Measurements from ENCODE around the gene DEPDC4. TPM values are rescaled to one million over a fixed set of nuclear protein-coding genes. Genes with fewer than 3 reads are reported as not detected.
"Not testable (repeated sequence)": the region's sequence is repeated elsewhere in the genome, so short reads cannot be mapped to it uniquely, and the experiment has no call there.

Gene DEPDC4
- total RNA-seq = under 1 TPM in 1 of 2 donors, not detected in 1; 0.44 TPM

DNA sequence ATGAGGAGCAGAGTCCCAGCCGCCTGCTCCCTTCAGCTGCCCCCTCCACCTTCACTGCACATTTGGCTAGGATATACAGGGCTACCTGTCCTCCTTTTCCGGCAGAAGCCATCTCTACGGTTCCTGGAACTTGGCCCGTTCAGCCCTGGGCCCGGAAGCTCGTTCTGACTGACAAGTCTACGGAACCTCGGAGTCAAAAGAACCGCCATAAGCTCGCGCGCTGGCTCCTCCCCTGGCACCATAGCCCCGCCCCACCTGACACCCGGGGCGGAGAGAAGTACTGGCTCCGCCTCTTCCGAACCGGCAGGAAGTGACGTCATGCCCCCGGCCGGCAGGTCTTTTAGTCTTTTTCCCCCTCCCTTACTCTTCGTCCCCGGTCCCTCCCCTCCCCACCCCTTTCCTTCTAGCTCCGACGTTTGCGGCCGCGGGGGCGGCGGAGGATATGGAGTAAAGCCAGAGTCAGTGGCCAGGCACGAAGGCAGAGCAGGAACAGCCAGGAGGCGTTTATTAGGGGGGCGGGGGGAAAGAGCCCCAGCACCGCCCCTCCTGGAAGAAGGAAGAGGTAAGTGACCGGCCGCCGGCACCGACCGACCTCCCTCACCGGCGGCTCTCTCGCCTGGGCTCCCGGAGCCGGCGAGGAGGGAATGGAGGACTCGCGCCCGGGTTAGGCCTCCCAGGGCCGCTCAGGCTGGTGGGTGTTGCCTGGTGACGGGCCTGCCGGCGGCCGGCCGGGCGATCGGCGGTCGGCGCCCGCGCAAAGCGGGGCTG lies at the start of gene DEPDC4, which contains the start of gene SCYL2:
TSS of gene DEPDC4 (minus strand) at position 245 of the 768 bp plus-strand sequence. CDS start at position 242, 3 bp downstream.
TSS of gene SCYL2 (plus strand) at position 343 of the 768 bp plus-strand sequence. CDS start 15,794 bp downstream, outside the sequence.
- TF ChIP-seq, protein P1, sequence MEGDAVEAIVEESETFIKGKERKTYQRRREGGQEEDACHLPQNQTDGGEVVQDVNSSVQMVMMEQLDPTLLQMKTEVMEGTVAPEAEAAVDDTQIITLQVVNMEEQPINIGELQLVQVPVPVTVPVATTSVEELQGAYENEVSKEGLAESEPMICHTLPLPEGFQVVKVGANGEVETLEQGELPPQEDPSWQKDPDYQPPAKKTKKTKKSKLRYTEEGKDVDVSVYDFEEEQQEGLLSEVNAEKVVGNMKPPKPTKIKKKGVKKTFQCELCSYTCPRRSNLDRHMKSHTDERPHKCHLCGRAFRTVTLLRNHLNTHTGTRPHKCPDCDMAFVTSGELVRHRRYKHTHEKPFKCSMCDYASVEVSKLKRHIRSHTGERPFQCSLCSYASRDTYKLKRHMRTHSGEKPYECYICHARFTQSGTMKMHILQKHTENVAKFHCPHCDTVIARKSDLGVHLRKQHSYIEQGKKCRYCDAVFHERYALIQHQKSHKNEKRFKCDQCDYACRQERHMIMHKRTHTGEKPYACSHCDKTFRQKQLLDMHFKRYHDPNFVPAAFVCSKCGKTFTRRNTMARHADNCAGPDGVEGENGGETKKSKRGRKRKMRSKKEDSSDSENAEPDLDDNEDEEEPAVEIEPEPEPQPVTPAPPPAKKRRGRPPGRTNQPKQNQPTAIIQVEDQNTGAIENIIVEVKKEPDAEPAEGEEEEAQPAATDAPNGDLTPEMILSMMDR (IDR thresholded peaks at IDR 0.05) = peak in 1 of 2 donors; percentile 15
- Histone ChIP-seq H3K36me3 (no peaks in the 10 kb centered on the region), H3K27ac (peak within 1 kb of the TSS; percentile 97 to 99), H3K27me3 (no peaks in the 10 kb centered on the region), H3K9me3 (no peaks in the 10 kb centered on the region), H3K4me3 (peak within 1 kb of the TSS; percentile 76 to 97), H3K4me1 (peaks cover 0 to 27% of the 10 kb centered on the region in 2 donors)
- peak; percentile 98 for DNase-seq (ENCODE audit: low spot score)

DNA sequence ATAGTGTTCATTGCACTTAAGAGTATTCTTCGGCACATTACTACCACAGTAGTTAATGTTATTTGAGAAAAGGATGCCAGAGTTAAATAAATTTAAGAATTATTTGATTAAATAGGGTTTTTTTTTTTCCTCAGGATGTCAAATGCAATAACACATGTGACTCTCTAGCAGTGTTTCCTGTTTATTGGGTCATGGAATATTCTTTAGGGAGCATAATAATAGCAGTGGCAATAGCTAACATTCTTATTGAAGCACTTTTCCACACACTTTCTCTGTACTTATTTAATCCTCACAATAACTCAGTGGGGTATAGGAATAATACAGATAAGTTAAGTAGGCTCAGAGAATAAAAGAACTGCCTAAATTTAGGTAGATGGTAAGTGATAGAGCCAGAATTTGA lies 44.4 kb upstream of the DEPDC4 start:
- DNase-seq (ENCODE audit: low spot score) = no peak
- H3K27ac ChIP-seq = no peak overlapping the region
- H3K36me3 ChIP-seq = peaks cover 26% of the 10 kb centered on the region
- TF ChIP-seq, protein P1 (IDR thresholded peaks at IDR 0.05) = no peak
- H3K9me3 ChIP-seq = no peaks in the 10 kb centered on the region
- H3K27me3 ChIP-seq = no peaks in the 10 kb centered on the region
- H3K4me1 ChIP-seq = no peaks in the 10 kb centered on the region
- H3K4me3 ChIP-seq = no peak overlapping the region

DNA sequence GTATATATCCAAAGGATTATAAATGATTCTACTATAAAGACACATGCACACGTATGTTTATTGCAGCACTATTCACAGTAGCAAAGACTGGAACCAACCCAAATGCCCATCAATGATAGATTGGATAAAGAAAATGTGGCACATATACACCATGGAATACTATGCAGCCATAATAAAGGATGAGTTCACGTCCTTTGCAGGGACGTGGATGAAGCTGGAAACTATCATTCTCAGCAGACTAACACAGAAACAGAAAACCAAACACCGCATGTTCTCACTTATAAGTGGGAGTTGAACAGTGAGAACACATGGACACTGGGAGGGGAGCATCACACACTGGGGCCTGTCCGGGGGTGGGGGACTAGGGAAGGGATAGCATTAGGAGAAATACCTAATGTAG lies 41.3 kb upstream of the DEPDC4 start:
- H3K36me3 ChIP-seq = peaks cover 22% of the 10 kb centered on the region

DNA sequence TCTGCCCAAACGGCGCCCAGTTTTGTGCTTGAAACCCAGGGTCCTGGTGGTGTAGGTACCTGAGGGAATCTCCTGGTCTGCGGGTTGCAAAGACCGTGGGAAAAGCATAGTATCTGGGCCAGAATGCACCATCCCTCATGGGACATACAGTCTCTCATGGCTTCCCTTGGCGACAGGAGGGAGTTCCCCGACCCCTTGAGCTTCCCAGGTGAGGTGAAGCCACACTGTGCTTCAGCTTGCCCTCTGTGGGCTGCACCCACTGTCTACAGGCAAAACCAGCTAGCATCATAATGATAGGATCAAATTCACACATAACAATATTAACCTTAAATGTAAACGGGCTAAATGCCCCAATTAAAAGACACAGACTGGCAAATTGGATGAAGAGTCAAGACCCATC lies 37.5 kb upstream of the DEPDC4 start:
- not testable (repeated sequence) for DNase-seq (ENCODE audit: low spot score); H3K9me3 ChIP-seq; H3K4me1 ChIP-seq; H3K4me3 ChIP-seq; H3K27ac ChIP-seq; H3K27me3 ChIP-seq
- peaks cover 30% of the 10 kb centered on the region for H3K36me3 ChIP-seq

More for the DNA sequence above, 41.3 kb upstream of the DEPDC4 start:
- not testable (repeated sequence) for DNase-seq (ENCODE audit: low spot score); H3K27me3 ChIP-seq; H3K4me3 ChIP-seq; H3K4me1 ChIP-seq; H3K27ac ChIP-seq; H3K9me3 ChIP-seq

DNA sequence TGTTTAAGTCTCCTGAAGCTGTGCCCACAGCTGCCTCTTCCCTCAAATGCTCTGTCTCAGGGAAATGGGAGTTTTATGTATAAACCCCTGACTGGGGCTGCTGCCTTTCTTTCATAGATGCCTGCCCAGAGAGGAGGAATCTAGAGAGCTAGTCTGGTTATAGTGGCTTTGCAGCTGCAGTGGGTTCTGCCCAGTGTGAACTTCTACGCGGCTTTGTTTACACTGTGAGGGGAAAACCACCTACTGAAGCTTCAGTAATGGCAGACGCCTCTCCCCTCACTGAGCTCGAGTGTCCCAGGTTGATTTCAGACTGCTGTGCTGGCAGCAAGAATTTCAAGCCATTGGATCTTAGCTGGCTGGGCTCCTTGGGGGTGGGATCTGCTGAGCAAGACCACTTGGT lies 37.0 kb upstream of the DEPDC4 start:
- TF ChIP-seq, protein P1 (IDR thresholded peaks at IDR 0.05) = no peak
- H3K4me1 ChIP-seq = no peaks in the 10 kb centered on the region
- H3K4me3 ChIP-seq = no peak overlapping the region
- no peak overlapping the region for H3K27ac ChIP-seq
- no peaks in the 10 kb centered on the region for H3K27me3 ChIP-seq
- H3K36me3 ChIP-seq = peaks cover 35% of the 10 kb centered on the region
- no peak for DNase-seq (ENCODE audit: low spot score)
- no peaks in the 10 kb centered on the region for H3K9me3 ChIP-seq

DNA sequence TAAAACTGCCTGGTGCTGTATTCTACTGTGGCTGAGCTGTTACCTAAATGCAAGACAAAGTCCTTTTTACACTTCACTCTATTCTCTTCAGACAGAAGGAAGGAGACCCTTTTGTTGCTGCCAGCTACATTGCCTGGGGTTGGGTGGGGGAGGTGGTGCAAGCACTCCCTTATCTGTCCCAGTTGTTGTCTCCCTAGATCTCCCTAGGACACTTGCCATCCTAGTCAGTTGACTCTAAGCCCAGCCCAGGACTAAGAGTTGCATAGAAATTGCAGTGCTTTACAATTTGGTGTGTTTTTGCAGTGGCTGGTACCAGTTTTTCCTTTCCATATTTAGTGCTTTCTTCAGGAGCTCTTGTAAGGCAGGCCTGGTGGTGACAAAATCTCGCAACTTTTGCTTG lies 35.2 kb upstream of the DEPDC4 start:
- no peaks in the 10 kb centered on the region for H3K4me1 ChIP-seq
- DNase-seq (ENCODE audit: low spot score) = no peak
- H3K27ac ChIP-seq = no peak overlapping the region
- H3K4me3 ChIP-seq = no peak overlapping the region
- TF ChIP-seq, protein P1 (IDR thresholded peaks at IDR 0.05) = no peak
- peaks cover 37% of the 10 kb centered on the region for H3K36me3 ChIP-seq
- no peaks in the 10 kb centered on the region for H3K27me3 ChIP-seq
- H3K9me3 ChIP-seq = no peaks in the 10 kb centered on the region

All from right atrium auricular region (tissue), 2 donors.